Effector memory CD8-positive, alpha-beta T cell (primary cell): Measurements from ENCODE around the gene KHK.

Experiments used
- ATAC-seq: fragments of 150-1000 bp; cut with Tn5 transposase; replicated peaks from 2 replicates; pipeline ENCODE4 v1.10.0; 2021; ENCODE audit warnings: mild to moderate bottlenecking, moderate library complexity
- DNase-seq, 3 experiments: peaks; one replicate each; pipeline ENCODE4 v3.0.0; 2021
- H3K27ac Mint-ChIP-seq, 2 donors: one replicate each; pipeline ENCODE4 v1.8.0; 2022; ENCODE audit warnings: mild to moderate bottlenecking in 2 of 2, mixed read lengths in 2 of 2, moderate library complexity in 2 of 2
- H3K27me3 Mint-ChIP-seq, 2 donors: one replicate each; pipeline ENCODE4 v1.8.0; 2022; ENCODE audit warnings: mixed read lengths in 2 of 2
- H3K36me3 Mint-ChIP-seq: one replicate; pipeline ENCODE4 v1.8.0; 2022; ENCODE audit warnings: mild to moderate bottlenecking, moderate library complexity, mixed read lengths; ENCODE audit not compliant: insufficient read depth
- H3K4me1 Mint-ChIP-seq, 2 donors: one replicate each; pipeline ENCODE4 v1.8.0; 2022; ENCODE audit warnings: low read depth in 2 of 2, mixed read lengths in 2 of 2
- H3K4me3 Mint-ChIP-seq, 2 donors: one replicate each; pipeline ENCODE4 v1.8.0; 2022; ENCODE audit warnings: mild to moderate bottlenecking in 2 of 2, mixed read lengths in 2 of 2, moderate library complexity in 2 of 2
- H3K9me3 Mint-ChIP-seq, 2 donors: one replicate each; pipeline ENCODE4 v1.8.0; 2022; ENCODE audit warnings: mixed read lengths in 2 of 2
- total RNA-seq, 9 experiments: gene quantifications; one replicate each; lab custom pipeline; 2026; lab: John Stamatoyannopoulos, UW

Gene KHK
- 1.2 to 6.3 (median 4.4) reads per million in 9 experiments for total RNA-seq

- no peak for DNase-seq
- Mint-ChIP-seq H3K9me3 (no peaks in the 10 kb centered on the region), H3K36me3 (peaks cover 5% of the 10 kb centered on the region), H3K4me1 (peaks cover 8 to 15% of the 10 kb centered on the region in 2 donors), H3K27me3 (no peaks in the 10 kb centered on the region), H3K4me3 (peak within 1 kb of the TSS; percentile 80 to 82), H3K27ac (peak within 1 kb of the TSS; percentile 33 to 91)
- no peak for ATAC-seq
Observed at GRCh38 chr2:27086724-27087593, at the start of gene KHK. TSS of gene KHK (plus strand) at chr2:27086772. CDS start at chr2:27087260, 488 bp downstream.

DNA sequence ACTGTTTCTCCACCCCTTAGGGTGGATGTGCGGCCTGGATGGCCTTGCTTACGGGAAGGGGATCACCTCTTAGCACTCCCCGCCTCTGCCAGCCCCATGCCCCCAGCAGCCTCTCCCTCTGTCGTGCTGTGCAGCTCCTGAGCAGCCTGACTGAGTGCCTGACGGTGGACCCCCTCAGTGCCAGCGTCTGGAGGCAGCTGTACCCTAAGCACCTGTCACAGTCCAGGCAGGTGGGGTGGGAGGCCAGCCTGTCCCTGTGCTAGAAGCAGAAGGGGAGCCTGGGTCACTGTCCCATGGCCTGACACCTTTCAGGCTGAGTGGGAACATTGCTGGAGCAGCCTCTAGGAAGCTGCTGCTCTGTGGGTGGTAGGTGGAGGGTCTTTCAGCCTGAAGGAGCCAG is 48.6 kb upstream of the KHK start:
- Mint-ChIP-seq H3K4me3 (no peak overlapping the region), H3K27me3 (no peaks in the 10 kb centered on the region), H3K9me3 (no peaks in the 10 kb centered on the region), H3K36me3 (peaks cover 34% of the 10 kb centered on the region), H3K27ac (no peak overlapping the region), H3K4me1 (peaks cover 18 to 19% of the 10 kb centered on the region in 2 donors)
- ATAC-seq (no peak), DNase-seq (no peak)

- Mint-ChIP-seq H3K36me3 (peaks cover 34% of the 10 kb centered on the region), H3K9me3 (no peaks in the 10 kb centered on the region), H3K27me3 (no peaks in the 10 kb centered on the region), H3K4me3 (no peak overlapping the region), H3K27ac (peak overlapping the region; percentile 58 to 70), H3K4me1 (peaks cover 12 to 14% of the 10 kb centered on the region in 2 donors)
- ATAC-seq (no peak), DNase-seq (no peak)
Observed at GRCh38 chr2:27038631-27039339, 47.8 kb upstream of the KHK start.

- no peaks in the 10 kb centered on the region for H3K9me3 Mint-ChIP-seq
- DNase-seq (no peak), ATAC-seq (no peak)
- peaks cover 34% of the 10 kb centered on the region for H3K36me3 Mint-ChIP-seq
- no peak overlapping the region for H3K4me3 Mint-ChIP-seq
- peaks cover 6 to 8% of the 10 kb centered on the region in 2 donors for H3K4me1 Mint-ChIP-seq
- peak overlapping the region in 1 of 2 donors; percentile 68 for H3K27ac Mint-ChIP-seq
- no peaks in the 10 kb centered on the region for H3K27me3 Mint-ChIP-seq
Observed at GRCh38 chr2:27039426-27039825, 47.1 kb upstream of the KHK start.

GRCh38 chr2:27039871-27040270 is 46.7 kb upstream of the KHK start:
- H3K36me3 Mint-ChIP-seq: peaks cover 37% of the 10 kb centered on the region
- H3K27ac Mint-ChIP-seq: peak overlapping the region in 1 of 2 donors; percentile 68
- ATAC-seq (no peak), DNase-seq (no peak)
- no peaks in the 10 kb centered on the region for H3K27me3 Mint-ChIP-seq
- no peaks in the 10 kb centered on the region for H3K9me3 Mint-ChIP-seq
- H3K4me1 Mint-ChIP-seq: peaks cover 6 to 8% of the 10 kb centered on the region in 2 donors
- no peak overlapping the region for H3K4me3 Mint-ChIP-seq

- peak overlapping the region; percentile 68 to 72 for H3K27ac Mint-ChIP-seq
- H3K36me3 Mint-ChIP-seq: peaks cover 38% of the 10 kb centered on the region
Observed at GRCh38 chr2:27040282-27040681, 46.3 kb upstream of the KHK start.

DNA sequence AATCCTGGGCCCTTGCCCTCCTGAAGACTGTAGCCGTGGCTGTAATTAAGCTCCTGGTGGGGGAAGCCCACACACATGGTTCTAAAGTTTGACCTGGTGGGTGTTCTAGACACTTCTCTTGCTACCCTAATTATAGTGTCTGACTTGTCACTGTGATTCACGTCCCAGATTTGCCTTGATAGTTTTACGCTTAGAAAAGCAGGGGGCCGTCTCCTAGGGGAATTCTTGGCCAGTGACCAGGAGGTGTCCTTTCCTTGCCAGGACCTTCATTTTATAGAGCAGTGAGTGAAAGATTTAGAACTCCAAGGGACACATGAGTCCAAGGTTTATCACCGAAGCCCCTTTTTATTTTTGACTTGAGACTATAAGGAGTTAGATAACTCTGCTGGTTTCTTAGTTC is 44.8 kb upstream of the KHK start:
- no peaks in the 10 kb centered on the region for H3K9me3 Mint-ChIP-seq
- H3K4me3 Mint-ChIP-seq: no peak overlapping the region
- peaks cover 2 to 8% of the 10 kb centered on the region in 2 donors for H3K4me1 Mint-ChIP-seq
- ATAC-seq (peak; percentile 12), DNase-seq (no peak)
- H3K36me3 Mint-ChIP-seq: peaks cover 31% of the 10 kb centered on the region
- no peaks in the 10 kb centered on the region for H3K27me3 Mint-ChIP-seq
- peak overlapping the region; percentile 72 to 78 for H3K27ac Mint-ChIP-seq

More at GRCh38 chr2:27040282-27040681, 46.3 kb upstream of the KHK start:
- no peak for ATAC-seq
- Mint-ChIP-seq H3K4me3 (no peak overlapping the region), H3K4me1 (peaks cover 2 to 8% of the 10 kb centered on the region in 2 donors), H3K9me3 (no peaks in the 10 kb centered on the region), H3K27me3 (no peaks in the 10 kb centered on the region)
- DNase-seq: no peak

DNA sequence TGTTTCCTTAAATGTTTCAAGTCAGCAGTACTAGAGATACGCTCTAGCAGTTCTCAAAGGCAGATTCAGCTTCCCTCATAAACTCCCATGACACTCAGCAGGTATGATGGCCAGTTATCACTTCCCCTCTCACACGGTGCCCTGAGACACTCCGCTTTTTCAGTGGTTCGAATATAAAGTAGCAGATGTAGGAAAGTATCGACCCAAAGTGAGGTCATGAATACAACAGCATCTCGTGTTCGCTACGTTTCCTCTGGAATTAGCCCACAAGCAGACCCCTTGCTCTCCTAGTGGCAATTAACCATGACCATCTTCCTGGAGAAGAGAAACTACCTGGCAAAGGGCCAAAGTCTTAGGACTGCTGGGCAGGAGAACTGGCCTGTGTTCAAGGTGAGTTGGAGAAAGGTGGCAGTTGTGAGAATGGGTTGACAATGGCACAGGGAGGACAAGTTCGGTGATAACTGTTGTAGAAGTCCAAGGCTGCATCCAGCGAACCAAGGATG is 44.4 kb upstream of the KHK start:
- DNase-seq: no peak
- peak; percentile 51 for ATAC-seq
- peak overlapping the region in 1 of 2 donors; percentile 78 for H3K27ac Mint-ChIP-seq
- H3K4me3 Mint-ChIP-seq: no peak overlapping the region
- peaks cover 2 to 8% of the 10 kb centered on the region in 2 donors for H3K4me1 Mint-ChIP-seq
- no peaks in the 10 kb centered on the region for H3K27me3 Mint-ChIP-seq
- H3K36me3 Mint-ChIP-seq: peaks cover 31% of the 10 kb centered on the region
- no peaks in the 10 kb centered on the region for H3K9me3 Mint-ChIP-seq

GRCh38 chr2:27042985-27043634 is 43.5 kb upstream of the KHK start:
- no peak overlapping the region for H3K27ac Mint-ChIP-seq
- no peaks in the 10 kb centered on the region for H3K27me3 Mint-ChIP-seq
- H3K4me1 Mint-ChIP-seq: peaks cover 2 to 8% of the 10 kb centered on the region in 2 donors
- DNase-seq (no peak), ATAC-seq (no peak)
- H3K9me3 Mint-ChIP-seq: no peaks in the 10 kb centered on the region
- peaks cover 31% of the 10 kb centered on the region for H3K36me3 Mint-ChIP-seq
- no peak overlapping the region for H3K4me3 Mint-ChIP-seq

- H3K27me3 Mint-ChIP-seq: peaks cover 8 to 13% of the 10 kb centered on the region in 2 donors
- DNase-seq (peak; percentile 54 to 59 (median 55)), ATAC-seq (peak; percentile 42)
- H3K27ac Mint-ChIP-seq: peak overlapping the region; percentile 100
- peaks cover 34% of the 10 kb centered on the region for H3K36me3 Mint-ChIP-seq
- H3K4me3 Mint-ChIP-seq: peak overlapping the region; percentile 97 to 98
- H3K4me1 Mint-ChIP-seq: peaks cover 22 to 23% of the 10 kb centered on the region in 2 donors
- peaks cover 0 to 2% of the 10 kb centered on the region in 2 donors for H3K9me3 Mint-ChIP-seq
Observed at GRCh38 chr2:27049422-27050280, 36.9 kb upstream of the KHK start.

GRCh38 chr2:27050281-27050995 is 36.1 kb upstream of the KHK start:
- H3K27me3 Mint-ChIP-seq: peaks cover 8 to 13% of the 10 kb centered on the region in 2 donors
- peaks cover 0 to 2% of the 10 kb centered on the region in 2 donors for H3K9me3 Mint-ChIP-seq
- peak; percentile 91 to 97 (median 94) for DNase-seq
- peak overlapping the region; percentile 100 for H3K27ac Mint-ChIP-seq
- peaks cover 33% of the 10 kb centered on the region for H3K36me3 Mint-ChIP-seq
- ATAC-seq: peak; percentile 60
- H3K4me1 Mint-ChIP-seq: peaks cover 22 to 23% of the 10 kb centered on the region in 2 donors
- H3K4me3 Mint-ChIP-seq: peak overlapping the region; percentile 97 to 98
